SK-N-SH treated with all-trans-retinoic acid at 6 μM for 48 hours (cell line): ENCODE measurements around the gene AADACL2.

Experiments
- ARNTL ChIP-seq: fragments of 450-650 bp; formaldehyde crosslinking; IDR thresholded peaks from 2 replicates; pipeline ENCODE4 v1.5.0; 2020; ENCODE audit warnings: low read depth, mild to moderate bottlenecking, moderate library complexity, borderline replicate concordance
- ESRRG ChIP-seq: fragments of 250-450 bp; sonication (Bioruptor Pico); IDR thresholded peaks from 2 replicates; pipeline ENCODE4 v1.6.1; 2021; ENCODE audit warnings: mild to moderate bottlenecking
- GLIS3 ChIP-seq: fragments of 250-450 bp; sonication (Bioruptor Pico); IDR thresholded peaks from 2 replicates; pipeline ENCODE4 v1.5.0; 2020; ENCODE audit warnings: mild to moderate bottlenecking, moderate library complexity
- PATZ1 ChIP-seq: fragments of 250-450 bp; sonication (Bioruptor Pico); IDR thresholded peaks from 2 replicates; pipeline ENCODE4 v1.8.0; 2020; ENCODE audit warnings: mild to moderate bottlenecking, moderate library complexity, borderline replicate concordance
- RARB ChIP-seq: fragments of 250-450 bp; sonication (Bioruptor Pico); IDR thresholded peaks from 2 replicates; pipeline ENCODE4 v1.8.0; 2021; ENCODE audit warnings: mild to moderate bottlenecking, moderate library complexity
- SNAI2 ChIP-seq: fragments of 250-450 bp; sonication (Bioruptor Pico); IDR thresholded peaks from 2 replicates; pipeline ENCODE4 v1.5.0; 2020; ENCODE audit warnings: mild to moderate bottlenecking, moderate library complexity
- TCF4 ChIP-seq: fragments of 250-450 bp; sonication (Bioruptor Pico); IDR thresholded peaks from 2 replicates; pipeline ENCODE4 v1.8.0; 2021; ENCODE audit warnings: mild to moderate bottlenecking, moderate library complexity, borderline replicate concordance
- TOX ChIP-seq: fragments of 250-450 bp; sonication (Bioruptor Pico); IDR thresholded peaks from 2 replicates; pipeline ENCODE4 v1.8.0; 2021; ENCODE audit warnings: mild to moderate bottlenecking, moderate library complexity, borderline replicate concordance
- ZFP3 ChIP-seq: fragments of 250-450 bp; sonication (Bioruptor Pico); IDR thresholded peaks from 2 replicates; pipeline ENCODE4 v1.5.0; 2020; ENCODE audit warnings: mild to moderate bottlenecking, moderate library complexity
- ZFP30 ChIP-seq: fragments of 450-650 bp; formaldehyde crosslinking; IDR thresholded peaks from 2 replicates; pipeline ENCODE4 v1.5.0; 2022; ENCODE audit warnings: mild to moderate bottlenecking, moderate library complexity

- TF ChIP-seq RARB (CRISPR knock-in tag), result no peak
- no peak for TF ChIP-seq TCF4
- TF ChIP-seq PATZ1 (CRISPR knock-in tag), result no peak
- TF ChIP-seq ZFP3 (CRISPR knock-in tag), result no peak
- TF ChIP-seq ZFP30, result no peak
- no peak for TF ChIP-seq SNAI2 (CRISPR knock-in tag)
- no peak for TF ChIP-seq ESRRG (CRISPR knock-in tag)
- TF ChIP-seq TOX, result no peak
- TF ChIP-seq ARNTL (CRISPR knock-in tag), result no peak
- no peak for TF ChIP-seq GLIS3 (CRISPR knock-in tag)
Observed at GRCh38 chr3:151774910-151775309, 41.2 kb downstream of the AADACL2 start.
